Liver (tissue), 3 donors: Measurements from ENCODE around the gene TP53AIP1.

ENCODE experiments used
- ATF3 ChIP-seq: IDR thresholded peaks from 2 replicates; pipeline ENCODE4 v1.6.1; 2016; ENCODE audit warnings: antibody characterized with exemption
- CTCF ChIP-seq: fragments of 150-350 bp; IDR thresholded peaks from 2 replicates; pipeline ENCODE4 v1.5.1; 2017; ENCODE audit warnings: improper control_type of control experiment, low read depth, low read length; ENCODE audit not compliant: missing input control
- GABPA ChIP-seq, 2 donors: IDR thresholded peaks in 1 of 2; conservative IDR thresholded peaks in 1 of 2; 2 replicates each; pipeline ENCODE4 v1.6.1; 2016; ENCODE audit warnings: antibody characterized with exemption in 2 of 2, mild to moderate bottlenecking in 1 of 2, moderate library complexity in 1 of 2
- HNF4A ChIP-seq, 2 donors: conservative IDR thresholded peaks; 2 replicates each; pipeline ENCODE4 v1.6.1; 2016; ENCODE audit warnings: antibody characterized with exemption in 2 of 2, mild to moderate bottlenecking in 2 of 2
- JUND ChIP-seq, 2 donors: IDR thresholded peaks; 2 replicates each; pipeline ENCODE4 v1.6.1; 2016; ENCODE audit warnings: antibody characterized with exemption in 2 of 2
- MAX ChIP-seq: IDR thresholded peaks from 2 replicates; pipeline ENCODE4 v1.6.1; 2016; ENCODE audit warnings: antibody characterized with exemption
- RAD21 ChIP-seq, 2 donors: IDR thresholded peaks; 2 replicates each; pipeline ENCODE4 v1.6.1; 2016; ENCODE audit warnings: antibody characterized with exemption in 2 of 2, mild to moderate bottlenecking in 2 of 2
- REST ChIP-seq: IDR thresholded peaks from 2 replicates; pipeline ENCODE4 v1.6.1; 2016; ENCODE audit warnings: antibody characterized with exemption, mild to moderate bottlenecking
- TAF1 ChIP-seq: conservative IDR thresholded peaks from 2 replicates; pipeline ENCODE4 v1.6.1; 2016; ENCODE audit warnings: antibody characterized with exemption, mild to moderate bottlenecking
- YY1 ChIP-seq: IDR thresholded peaks from 2 replicates; pipeline ENCODE4 v1.6.1; 2016; ENCODE audit warnings: antibody characterized with exemption, mild to moderate bottlenecking
- donor health status: healthy.
- donor health status: healthy.

- no peak for TF ChIP-seq GABPA (IDR thresholded peaks at IDR 0.05 in 1 of 2, conservative IDR thresholded peaks at IDR 0.05 in 1 of 2)
- no peak for TF ChIP-seq CTCF
- no peak for TF ChIP-seq JUND (IDR thresholded peaks at IDR 0.05)
- TF ChIP-seq TAF1: no peak
- no peak for TF ChIP-seq YY1
- no peak for TF ChIP-seq REST
- no peak for TF ChIP-seq MAX
- no peak for TF ChIP-seq ATF3
- no peak for TF ChIP-seq RAD21 (IDR thresholded peaks at IDR 0.05)
- TF ChIP-seq HNF4A (conservative IDR thresholded peaks at IDR 0.05): no peak
These were observed 11.0 kb downstream of the TP53AIP1 start for GRCh38 chr11:128931668-128932067.
